IMR-90 (cell line): ENCODE data around the gene FBXL13. TPM values are rescaled to one million over a fixed set of nuclear protein-coding genes. Genes with fewer than 3 reads are reported as not detected.

Source experiments
- ATAC-seq: fragments of 200-7000 bp; cut with Tn5 transposase; 2 replicates; pipeline ENCODE4 v1.9.1; 2020; ENCODE audit warnings: low read depth, mild to moderate bottlenecking, moderate library complexity
- BruUV-seq: library from RNA; stranded (reverse); fragments of 400-500 nt; replicated peaks from 2 replicates; lab custom pipeline; 2021; lab: Mats Ljungman, UMichigan
- CTCF ChIA-PET: fragments of 300-600 bp; formaldehyde crosslinking; extraction: SDS; loops from one replicate; lab custom pipeline; 2021; ENCODE audit warnings: antibody characterized with exemption; lab: Yijun Ruan, JAX
- POLR2A ChIA-PET: fragments of 300-600 bp; sonication (Branson Sonifier 250); formaldehyde crosslinking; loops from one replicate; lab custom pipeline; 2022; ENCODE audit warnings: antibody characterized with exemption; ENCODE audit not compliant: unreplicated experiment; lab: Charles Lee
- DNase-seq: peaks from one replicate; pipeline ENCODE4 v3.0.0; 2013
- H2AFZ ChIP-seq: replicated peaks from 2 replicates; pipeline ENCODE3; 2013; ENCODE audit warnings: low read length, mild to moderate bottlenecking; ENCODE audit not compliant: poor library complexity
- H2AK5ac ChIP-seq: 2 replicates; pipeline ENCODE4 v1.6.1; 2013; ENCODE audit warnings: low read depth, low read length, inconsistent platforms
- H2AK9ac ChIP-seq: replicated peaks from 2 replicates; pipeline ENCODE3; 2013; ENCODE audit warnings: mild to moderate bottlenecking, low read depth, low read length, moderate library complexity; ENCODE audit not compliant: poor library complexity
- H2BK120ac ChIP-seq: 2 replicates; pipeline ENCODE4 v1.6.1; 2013; ENCODE audit warnings: low read depth, low read length, inconsistent platforms
- H2BK15ac ChIP-seq: 3 replicates; pipeline ENCODE4 v1.6.1; 2013; ENCODE audit warnings: low read depth, low read length, inconsistent platforms
- H2BK20ac ChIP-seq: 2 replicates; pipeline ENCODE4 v1.6.1; 2013; ENCODE audit warnings: low read depth, mild to moderate bottlenecking, inconsistent platforms, low read length, moderate library complexity
- H2BK5ac ChIP-seq: 2 replicates; pipeline ENCODE4 v1.6.1; 2013; ENCODE audit warnings: mild to moderate bottlenecking, low read depth, low read length, inconsistent platforms; ENCODE audit not compliant: poor library complexity, severe bottlenecking
- H3K14ac ChIP-seq: replicated peaks from 2 replicates; pipeline ENCODE4 v1.6.1; 2013; ENCODE audit warnings: low read depth, low read length, inconsistent platforms
- H3K18ac ChIP-seq: 2 replicates; pipeline ENCODE4 v1.6.1; 2013; ENCODE audit warnings: low read depth, low read length, control low read depth
- H3K23ac ChIP-seq: 2 replicates; pipeline ENCODE4 v1.6.1; 2013; ENCODE audit warnings: low read depth, low read length, inconsistent platforms
- H3K27ac ChIP-seq: 2 replicates; pipeline ENCODE4 v1.5.1; 2013; ENCODE audit warnings: mild to moderate bottlenecking, control low read depth, low read length; ENCODE audit not compliant: insufficient read depth
- H3K27me3 ChIP-seq: 2 replicates; pipeline ENCODE4 v1.6.1; 2013; ENCODE audit warnings: low read length; ENCODE audit not compliant: control insufficient read depth, insufficient read depth
- H3K36me3 ChIP-seq: 2 replicates; pipeline ENCODE4 v1.6.1; 2013; ENCODE audit warnings: low read length, mixed read lengths; ENCODE audit not compliant: control insufficient read depth, insufficient read depth
- H3K4ac ChIP-seq: 2 replicates; pipeline ENCODE4 v1.6.1; 2013; ENCODE audit warnings: low read depth, low read length, inconsistent platforms
- H3K4me1 ChIP-seq: 2 replicates; pipeline ENCODE4 v1.6.1; 2013; ENCODE audit warnings: low read length, mixed read lengths; ENCODE audit not compliant: control insufficient read depth, insufficient read depth
- H3K4me2 ChIP-seq: 2 replicates; pipeline ENCODE4 v1.6.1; 2013; ENCODE audit warnings: low read depth, mild to moderate bottlenecking, control low read depth, low read length, moderate library complexity
- H3K4me3 ChIP-seq: 2 replicates; pipeline ENCODE4 v1.5.1; 2013; ENCODE audit warnings: low read depth, mild to moderate bottlenecking, control low read depth, low read length, moderate library complexity; ENCODE audit not compliant: insufficient read depth
- H3K56ac ChIP-seq: 2 replicates; pipeline ENCODE4 v1.6.1; 2013; ENCODE audit warnings: low read length, inconsistent platforms; ENCODE audit not compliant: insufficient read depth; ENCODE audit errors: extremely low read depth
- H3K79me1 ChIP-seq, 2 experiments: 2 replicates each; pipeline ENCODE4 v1.6.1; 2013; ENCODE audit warnings: low read length in 2 of 2, inconsistent platforms in 1 of 2, low read depth in 1 of 2
- H3K9ac ChIP-seq: 2 replicates; pipeline ENCODE4 v1.6.1; 2013; ENCODE audit warnings: low read depth, low read length, control low read depth
- H3K9me1 ChIP-seq: 2 replicates; pipeline ENCODE4 v1.6.1; 2013; ENCODE audit warnings: low read length, inconsistent platforms; ENCODE audit not compliant: insufficient read depth
- H3K9me3 ChIP-seq: 2 replicates; pipeline ENCODE4 v1.6.1; 2013; ENCODE audit warnings: low read length; ENCODE audit not compliant: control insufficient read depth, insufficient read depth
- H4K20me1 ChIP-seq: 2 replicates; pipeline ENCODE4 v1.6.1; 2013; ENCODE audit warnings: low read length, inconsistent platforms; ENCODE audit not compliant: insufficient read depth
- H4K5ac ChIP-seq: 2 replicates; pipeline ENCODE4 v1.6.1; 2013; ENCODE audit warnings: mild to moderate bottlenecking, low read depth, low read length, control low read depth
- H4K8ac ChIP-seq, 2 experiments: 2 replicates each; pipeline ENCODE4 v1.6.1; 2013; ENCODE audit warnings: low read depth in 2 of 2, low read length in 2 of 2, control low read depth in 1 of 2, inconsistent platforms in 1 of 2
- H4K91ac ChIP-seq: 2 replicates; pipeline ENCODE4 v1.6.1; 2013; ENCODE audit warnings: low read depth, low read length, inconsistent platforms; ENCODE audit not compliant: insufficient read depth
- CHD1 ChIP-seq: IDR thresholded peaks from 2 replicates; pipeline ENCODE4 v1.6.1; 2012; ENCODE audit warnings: low read depth, low read length, improper control_type of control experiment
- POLR2A ChIP-seq: IDR thresholded peaks from 2 replicates; pipeline ENCODE4 v1.6.1; 2012; ENCODE audit warnings: mild to moderate bottlenecking, low read depth, low read length
- dilution Hi-C: fragments of 300-500 bp; cut with HindIII; formaldehyde crosslinking; loops from one replicate; pipeline ENCODE4 v1.14.3; 2018; ENCODE audit warnings: low sequenced_read_pairs; ENCODE audit not compliant: unreplicated experiment
- in situ Hi-C: fragments of 300-500 bp; cut with MboI; formaldehyde crosslinking; loops from 3 replicates; pipeline ENCODE4 v1.14.3; 2019; ENCODE audit warnings: low sequenced_read_pairs, inconsistent platforms, mixed read lengths
- intact Hi-C: fragments of 100-400 bp; cut with micrococcal nuclease; formaldehyde crosslinking; loops from 2 replicates; pipeline ENCODE4 v1.10.0; 2022
- polyA plus RNA-seq, 3 experiments: library from polyadenylated mRNA; depleted of rRNA; stranded (reverse); fragments of >200 nt; gene quantifications; 2 replicates each; pipeline ENCODE4 v1.2.3, GENCODE V29; 2012; ENCODE audit warnings: low replicate concordance in 1 of 3
- total RNA-seq: library from RNA; depleted of rRNA; stranded (reverse); fragments of >200 nt; gene quantifications from 2 replicates; pipeline ENCODE4 v1.2.3, GENCODE V29; 2012

The FBXL13 gene
- total and polyA plus RNA-seq, 2 of the 4 experiments (the other 2 are of a cell fraction), result 0.24 to 0.36 TPM

- no peak overlapping the region for H3K14ac ChIP-seq
- ChIA-PET POLR2A (no interaction called here), CTCF (no interaction called here)
- ATAC-seq (no peak), DNase-seq (no peak)
- no peaks in the 10 kb centered on the region for H3K79me1 ChIP-seq
- H4K5ac ChIP-seq, result no peak overlapping the region
- H2AFZ ChIP-seq, result no peak overlapping the region
- no peak overlapping the region for H3K4ac ChIP-seq
- no peak overlapping the region for H2BK20ac ChIP-seq
- no peak for TF ChIP-seq POLR2A
- no peak for TF ChIP-seq CHD1
- H3K4me2 ChIP-seq, result no peak overlapping the region
- H3K23ac ChIP-seq, result no peak overlapping the region
- H3K9me1 ChIP-seq, result no peaks in the 10 kb centered on the region
- intact Hi-C loops (no loop called here), in situ Hi-C loops (no loop called here), dilution Hi-C loops (no loop called here)
- H3K9ac ChIP-seq, result no peak overlapping the region
- no peak overlapping the region for H2BK120ac ChIP-seq
- H3K18ac ChIP-seq, result no peak overlapping the region
- H2AK5ac ChIP-seq, result no peak overlapping the region
- no peaks in the 10 kb centered on the region for H3K36me3 ChIP-seq
- no peak overlapping the region for H3K27ac ChIP-seq
- H3K9me3 ChIP-seq, result peaks cover 2% of the 10 kb centered on the region; the same call in 1 of the 2 replicates
- H4K20me1 ChIP-seq, result no peaks in the 10 kb centered on the region
- BruUV-seq, result no TSS peak
- H3K4me3 ChIP-seq, result no peak overlapping the region
- no peak overlapping the region for H4K8ac ChIP-seq
- H3K56ac ChIP-seq, result no peak overlapping the region
- no peak overlapping the region for H2BK15ac ChIP-seq
- H3K4me1 ChIP-seq, result no peaks in the 10 kb centered on the region; the same call in 1 of the 2 replicates
- no peak overlapping the region for H2BK5ac ChIP-seq
- H2AK9ac ChIP-seq, result no peak overlapping the region
- no peaks in the 10 kb centered on the region for H3K27me3 ChIP-seq
- no peak overlapping the region for H4K91ac ChIP-seq
Observed at GRCh38 chr7:102979670-102980069, 94.9 kb downstream of the FBXL13 start.
